CD14-positive monocyte (primary cell): ENCODE results near the gene METTL17. TPM values are rescaled to one million over a fixed set of nuclear protein-coding genes. Genes with fewer than 3 reads are reported as not detected.

Experiments
- DNase-seq, 3 donors: peaks; one replicate each; pipeline ENCODE4 v3.0.0-alpha.2; 2011 to 2022
- H2AFZ ChIP-seq: 2 replicates; pipeline ENCODE4 v1.6.0; 2012; ENCODE audit warnings: mild to moderate bottlenecking, low read depth, low read length, inconsistent platforms; ENCODE audit not compliant: insufficient read depth, poor library complexity, severe bottlenecking
- H3K27ac ChIP-seq, 2 donors: 1 replicate in 1 of 2; 2 replicates in 1 of 2; pipeline ENCODE4 v1.5.1; 2012 to 2013; ENCODE audit warnings: low read length in 2 of 2, control low read depth in 1 of 2, inconsistent platforms in 1 of 2, low read depth in 1 of 2, mild to moderate bottlenecking in 1 of 2
- H3K27me3 ChIP-seq, 2 donors: one replicate each; pipeline versions ENCODE4 v1.6.0 to v1.6.1; 2011 to 2013; ENCODE audit warnings: low read length in 2 of 2; ENCODE audit not compliant: control insufficient read depth in 2 of 2, insufficient read depth in 2 of 2
- H3K36me3 ChIP-seq, 2 donors: replicated peaks in 1 of 2; 1 replicate in 1 of 2; 2 replicates in 1 of 2; pipeline versions ENCODE4 v1.5.1 to v1.6.1; 2012 to 2013; ENCODE audit warnings: low read length in 2 of 2, control low read depth in 1 of 2, inconsistent platforms in 1 of 2, mild to moderate bottlenecking in 1 of 2; ENCODE audit not compliant: insufficient read depth in 2 of 2, control insufficient read depth in 1 of 2
- H3K4me1 ChIP-seq, 2 donors: 1 replicate in 1 of 2; 2 replicates in 1 of 2; pipeline versions ENCODE4 v1.5.1 to v1.6.1; 2012 to 2013; ENCODE audit warnings: low read length in 2 of 2, control low read depth in 1 of 2, inconsistent platforms in 1 of 2, mild to moderate bottlenecking in 1 of 2, moderate library complexity in 1 of 2; ENCODE audit not compliant: insufficient read depth in 2 of 2, control insufficient read depth in 1 of 2
- H3K4me2 ChIP-seq: replicated peaks from 2 replicates; pipeline ENCODE3; 2012; ENCODE audit warnings: low read length, moderate library complexity, mild to moderate bottlenecking; ENCODE audit not compliant: poor library complexity, severe bottlenecking; ENCODE audit errors: extremely low read depth
- H3K4me3 ChIP-seq, 3 experiments: fragments of 200-600 bp in 1 of 3; sonication (generic) in 1 of 3; replicated peaks in 1 of 3; 1 replicate in 2 of 3; 2 replicates in 1 of 3; pipeline ENCODE4 v1.5.1; 2011 to 2013; ENCODE audit warnings: low read length in 3 of 3, mild to moderate bottlenecking in 3 of 3, control low read depth in 2 of 3, low read depth in 2 of 3, inconsistent platforms in 1 of 3, moderate library complexity in 1 of 3
- H3K79me2 ChIP-seq: 2 replicates; pipeline ENCODE4 v1.6.0; 2012; ENCODE audit warnings: mild to moderate bottlenecking, control low read depth, inconsistent platforms, low read length, moderate library complexity; ENCODE audit not compliant: insufficient read depth
- H3K9ac ChIP-seq: 2 replicates; pipeline ENCODE4 v1.6.0; 2017; ENCODE audit warnings: low read length, mild to moderate bottlenecking; ENCODE audit not compliant: insufficient read depth, poor library complexity, severe bottlenecking
- H3K9me3 ChIP-seq, 2 donors: replicated peaks in 1 of 2; 1 replicate in 1 of 2; 2 replicates in 1 of 2; pipeline versions ENCODE4 v1.5.1 to v1.6.1; 2012 to 2013; ENCODE audit warnings: low read length in 2 of 2, control low read depth in 1 of 2; ENCODE audit not compliant: control insufficient read depth in 1 of 2, insufficient read depth in 1 of 2
- H4K20me1 ChIP-seq: 2 replicates; pipeline ENCODE4 v1.6.0; 2012; ENCODE audit warnings: mild to moderate bottlenecking, low read length, control low read depth, moderate library complexity; ENCODE audit not compliant: insufficient read depth
- H3K27ac Mint-ChIP-seq, 7 donors: one replicate each; pipeline ENCODE4 v1.8.0; 2020; ENCODE audit warnings: mild to moderate bottlenecking in 7 of 7, mixed read lengths in 7 of 7, moderate library complexity in 6 of 7, inconsistent platforms in 2 of 7
- H3K27me3 Mint-ChIP-seq, 3 donors: one replicate each; pipeline ENCODE4 v1.8.0; 2021 to 2022; ENCODE audit warnings: low read depth in 3 of 3, mild to moderate bottlenecking in 3 of 3, mixed read lengths in 3 of 3, moderate library complexity in 3 of 3, inconsistent platforms in 1 of 3
- H3K36me3 Mint-ChIP-seq, 2 donors: one replicate each; pipeline ENCODE4 v1.8.0; 2020; ENCODE audit warnings: mixed read lengths in 2 of 2, inconsistent platforms in 1 of 2, mild to moderate bottlenecking in 1 of 2
- H3K4me1 Mint-ChIP-seq: one replicate; pipeline ENCODE4 v1.8.0; 2020; ENCODE audit warnings: mild to moderate bottlenecking, mixed read lengths
- H3K4me3 Mint-ChIP-seq, 2 donors: one replicate each; pipeline ENCODE4 v1.8.0; 2020; ENCODE audit warnings: mild to moderate bottlenecking in 2 of 2, mixed read lengths in 2 of 2, moderate library complexity in 1 of 2
- H3K9me3 Mint-ChIP-seq, 7 donors: one replicate each; pipeline ENCODE4 v1.8.0; 2020 to 2022; ENCODE audit warnings: mixed read lengths in 7 of 7, mild to moderate bottlenecking in 6 of 7, moderate library complexity in 6 of 7, inconsistent platforms in 2 of 7
- CTCF ChIP-seq: fragments of 200-600 bp; IDR thresholded peaks from one replicate; pipeline ENCODE4 v1.8.0; 2022; ENCODE audit warnings: antibody characterized with exemption, mild to moderate bottlenecking
- WGBS: methylation state at CpG from one replicate; pipeline ENCODE4 v1.1.5; 2013; ENCODE audit warnings: missing lambda C conversion rate; ENCODE audit not compliant: insufficient coverage; 5-methylcytosine and 5-hydroxymethylcytosine counted together
- intact Hi-C, 2 donors: fragments of 100-400 bp; cut with micrococcal nuclease; formaldehyde crosslinking; loops; one replicate each; pipeline versions ENCODE4 v1.15.0 to v1.15.1; 2023
- polyA plus RNA-seq, 3 donors: library from polyadenylated mRNA; depleted of rRNA in 1 of 3; unstranded in 2 of 3; stranded (reverse) in 1 of 3; fragments of 300-500 nt in 2 of 3; fragments of >200 nt in 1 of 3; fragmentation: Illumina TruSeq in 2 of 3; gene quantifications; 1 replicate in 2 of 3; 2 replicates in 1 of 3; pipeline ENCODE4 v1.2.3, GENCODE V29; 2012 to 2021

Gene METTL17
- polyA plus RNA-seq, 3 donors, result 20.1 to 137 (median 21.1) TPM

GRCh38 chr14:21018781-21019180 lies 29.0 kb downstream of the METTL17 start:
- H3K27ac Mint-ChIP-seq, result peak overlapping the region in 1 of 7 donors; percentile 52
- H3K9me3 Mint-ChIP-seq, result no peaks in the 10 kb centered on the region
- H3K4me1 Mint-ChIP-seq, result peaks cover 74% of the 10 kb centered on the region
- Histone ChIP-seq H3K4me2 (no peak overlapping the region), H3K4me1 (peaks cover 67 to 75% of the 10 kb centered on the region in 2 donors), H3K36me3 (no peaks in the 10 kb centered on the region), H3K79me2 (no peaks in the 10 kb centered on the region), H3K27ac (no peak overlapping the region), H3K27me3 (peaks cover 0 to 4% of the 10 kb centered on the region in 2 donors), H3K9me3 (peaks cover 0 to under 1% of the 10 kb centered on the region in 2 donors), H3K9ac (no peak overlapping the region), H4K20me1 (no peaks in the 10 kb centered on the region), H2AFZ (no peak overlapping the region), H3K4me3 (no peak overlapping the region)
- DNase-seq, result no peak
- H3K27me3 Mint-ChIP-seq, result peaks cover 14 to 17% (median 14%) of the 10 kb centered on the region in 3 donors
- no peak for TF ChIP-seq CTCF
- H3K4me3 Mint-ChIP-seq, result no peak overlapping the region
- intact Hi-C loops, result loop anchor here (5.0 to 10.0 kb wide), 3 partner anchors 39 to 89 kb away; partner anchors contain the start of gene RNASE8 (in 1 of the 2)
- no CpG with 5 or more reads among the region's 3 CpGs for WGBS
- H3K36me3 Mint-ChIP-seq, result peaks cover 0 to 6% of the 10 kb centered on the region in 2 donors

GRCh38 chr14:21019366-21019765 lies 29.6 kb downstream of the METTL17 start:
- Histone ChIP-seq H3K27ac (peak overlapping the region in 1 of 2 donors; percentile 6), H3K27me3 (peaks cover 2 to 10% of the 10 kb centered on the region in 2 donors), H4K20me1 (no peaks in the 10 kb centered on the region), H3K36me3 (no peaks in the 10 kb centered on the region), H3K4me3 (no peak overlapping the region), H3K79me2 (no peaks in the 10 kb centered on the region), H3K4me2 (no peak overlapping the region), H2AFZ (no peak overlapping the region), H3K9me3 (peaks cover 2 to 4% of the 10 kb centered on the region in 2 donors), H3K4me1 (peaks cover 73 to 81% of the 10 kb centered on the region in 2 donors), H3K9ac (no peak overlapping the region)
- intact Hi-C loops, result loop anchor here (5.0 to 10.0 kb wide), 3 partner anchors 38 to 88 kb away; partner anchors contain the start of gene RNASE8 (in 1 of the 2)
- Mint-ChIP-seq H3K9me3 (peaks cover 0 to 3% (median 0%) of the 10 kb centered on the region in 7 donors), H3K27ac (peak overlapping the region in 1 of 7 donors; percentile 68), H3K4me3 (no peak overlapping the region), H3K4me1 (peaks cover 80% of the 10 kb centered on the region), H3K36me3 (peaks cover 0 to 6% of the 10 kb centered on the region in 2 donors), H3K27me3 (peaks cover 17 to 20% (median 20%) of the 10 kb centered on the region in 3 donors)
- TF ChIP-seq CTCF, result no peak
- no peak for DNase-seq
- no CpG with 5 or more reads among the region's 1 CpG for WGBS
